ENCODE results near the gene CCDC117. TPM values are rescaled to one million over a fixed set of nuclear protein-coding genes. Genes with fewer than 3 reads are reported as not detected.
A peak's percentile ranks its signal among the peaks of the same experiment; 100 is the strongest.
"Not testable (repeated sequence)": the region's sequence is repeated elsewhere in the genome, so short reads cannot be mapped to it uniquely, and the experiment has no call there.

CCDC117 gene
- total RNA-seq, 3 donors from 2014 or later, result 14.4 to 26.6 (median 17.1) TPM

DNA sequence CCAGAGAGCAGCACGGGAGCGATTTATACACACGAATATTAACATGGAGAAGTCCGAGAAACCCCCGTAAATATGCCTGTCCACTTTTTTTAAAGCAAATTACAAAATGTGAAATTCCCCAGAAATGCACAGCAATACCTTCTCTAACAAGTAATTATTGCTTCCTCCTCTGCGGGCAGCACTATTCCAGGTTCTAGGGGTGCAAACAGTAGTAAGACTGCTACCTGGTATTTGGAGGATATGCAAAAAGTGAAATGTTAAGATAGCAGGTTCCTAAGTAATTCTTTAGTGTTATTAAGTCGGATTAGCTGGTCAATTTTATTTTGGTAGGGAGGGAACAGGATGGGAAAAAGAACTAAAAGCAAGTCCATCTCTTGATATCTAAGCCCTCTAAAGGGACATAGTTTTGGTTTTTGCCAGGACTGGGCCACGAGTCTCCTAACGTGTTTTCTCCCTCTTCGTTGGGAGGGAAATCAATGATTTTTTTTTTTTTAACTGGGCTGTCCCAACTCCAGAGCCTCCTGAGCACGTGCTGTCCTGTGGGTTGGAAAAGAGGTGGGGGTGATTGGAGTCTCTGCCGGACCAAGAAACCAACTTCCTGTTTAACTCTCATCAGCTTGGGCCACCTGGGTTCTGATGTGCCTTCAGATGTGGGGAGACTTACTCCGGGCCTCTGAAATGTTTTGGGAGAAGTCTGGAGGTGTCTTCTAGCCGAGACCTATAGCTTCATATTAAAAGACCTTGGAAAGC is 29.5 kb downstream of the CCDC117 start:
- TF ChIP-seq, protein P1, sequence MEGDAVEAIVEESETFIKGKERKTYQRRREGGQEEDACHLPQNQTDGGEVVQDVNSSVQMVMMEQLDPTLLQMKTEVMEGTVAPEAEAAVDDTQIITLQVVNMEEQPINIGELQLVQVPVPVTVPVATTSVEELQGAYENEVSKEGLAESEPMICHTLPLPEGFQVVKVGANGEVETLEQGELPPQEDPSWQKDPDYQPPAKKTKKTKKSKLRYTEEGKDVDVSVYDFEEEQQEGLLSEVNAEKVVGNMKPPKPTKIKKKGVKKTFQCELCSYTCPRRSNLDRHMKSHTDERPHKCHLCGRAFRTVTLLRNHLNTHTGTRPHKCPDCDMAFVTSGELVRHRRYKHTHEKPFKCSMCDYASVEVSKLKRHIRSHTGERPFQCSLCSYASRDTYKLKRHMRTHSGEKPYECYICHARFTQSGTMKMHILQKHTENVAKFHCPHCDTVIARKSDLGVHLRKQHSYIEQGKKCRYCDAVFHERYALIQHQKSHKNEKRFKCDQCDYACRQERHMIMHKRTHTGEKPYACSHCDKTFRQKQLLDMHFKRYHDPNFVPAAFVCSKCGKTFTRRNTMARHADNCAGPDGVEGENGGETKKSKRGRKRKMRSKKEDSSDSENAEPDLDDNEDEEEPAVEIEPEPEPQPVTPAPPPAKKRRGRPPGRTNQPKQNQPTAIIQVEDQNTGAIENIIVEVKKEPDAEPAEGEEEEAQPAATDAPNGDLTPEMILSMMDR (IDR thresholded peaks at IDR 0.05), result no peak
- ATAC-seq, result peak; percentile 6
- intact Hi-C loops (cut with DNase I, micrococcal nuclease), result no loop called here
- Histone ChIP-seq H3K36me3 (ENCODE audit: low read depth) (no peaks in the 10 kb centered on the region), H3K9me3 (no peaks in the 10 kb centered on the region), H3K4me3 (no peak overlapping the region), H3K4me1 (ENCODE audit: low read depth) (peaks cover 35% of the 10 kb centered on the region)
- DNase-seq, result peak in 2 of 3 donors; percentile 51 to 53

- TF ChIP-seq, protein P1 (IDR thresholded peaks at IDR 0.05), result no peak
- Histone ChIP-seq H3K9me3 (no peaks in the 10 kb centered on the region), H3K36me3 (ENCODE audit: low read depth) (no peaks in the 10 kb centered on the region), H3K4me3 (no peak overlapping the region), H3K4me1 (ENCODE audit: low read depth) (peaks cover 28% of the 10 kb centered on the region)
- peak in 2 of 3 donors; percentile 12 to 26 for DNase-seq
- ATAC-seq, result no peak
- intact Hi-C loops (cut with DNase I, micrococcal nuclease), result no loop called here
Measured at GRCh38 chr22:28802595-28803123, 30.2 kb downstream of the CCDC117 start.

DNA sequence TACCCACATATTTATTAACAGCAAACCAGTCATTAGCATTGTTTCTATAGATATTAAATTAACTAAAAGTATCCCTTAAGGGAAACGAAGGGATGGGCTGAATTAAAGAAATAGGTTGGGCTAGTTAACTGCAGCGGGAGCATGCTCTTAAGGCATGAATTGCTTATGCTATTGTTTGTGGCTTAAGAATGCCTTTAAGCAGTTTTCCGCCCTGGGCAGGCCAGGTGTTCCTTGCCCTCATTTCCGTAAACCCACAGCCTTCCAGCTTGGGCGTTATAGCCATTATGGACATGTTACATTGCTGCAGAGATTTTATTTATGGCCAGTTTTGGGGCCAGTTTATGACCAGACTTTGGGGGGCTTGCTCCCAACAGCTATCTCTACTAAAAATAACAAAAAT is 32.9 kb downstream of the CCDC117 start:
- H3K9me3 ChIP-seq; H3K36me3 ChIP-seq (ENCODE audit: low read depth); ATAC-seq; DNase-seq; intact Hi-C loops (cut with DNase I, micrococcal nuclease); H3K4me3 ChIP-seq: not testable (repeated sequence)
- H3K4me1 ChIP-seq (ENCODE audit: low read depth), result peaks cover 15% of the 10 kb centered on the region

GRCh38 chr22:28808716-28809355 is 36.3 kb downstream of the CCDC117 start:
- peaks cover 9% of the 10 kb centered on the region for H3K4me1 ChIP-seq (ENCODE audit: low read depth)

GRCh38 chr22:28810821-28811491 is 38.5 kb downstream of the CCDC117 start:
- peaks cover 12% of the 10 kb centered on the region for H3K4me1 ChIP-seq (ENCODE audit: low read depth)
- H3K4me3 ChIP-seq, result no peak overlapping the region
- intact Hi-C loops (cut with DNase I, micrococcal nuclease), result no loop called here
- TF ChIP-seq, protein P1 (IDR thresholded peaks at IDR 0.05), result no peak
- DNase-seq, result peak in 2 of 3 donors; percentile 21 to 42
- ATAC-seq, result no peak
- H3K36me3 ChIP-seq (ENCODE audit: low read depth), result no peaks in the 10 kb centered on the region
- no peaks in the 10 kb centered on the region for H3K9me3 ChIP-seq

More at GRCh38 chr22:28808716-28809355, 36.3 kb downstream of the CCDC117 start:
- no peak for DNase-seq
- H3K36me3 ChIP-seq (ENCODE audit: low read depth), result no peaks in the 10 kb centered on the region
- TF ChIP-seq, protein P1 (IDR thresholded peaks at IDR 0.05), result no peak
- H3K9me3 ChIP-seq, result no peaks in the 10 kb centered on the region
- intact Hi-C loops (cut with DNase I, micrococcal nuclease), result no loop called here
- H3K4me3 ChIP-seq, result no peak overlapping the region
- peak; percentile 74 for ATAC-seq
